K562 (cell line): ENCODE measurements around the gene NOTCH1. TPM values are rescaled to one million over a fixed set of nuclear protein-coding genes. Genes with fewer than 3 reads are reported as not detected.

Experiments used
- ARID2 ChIP-seq: fragments of 450-650 bp; IDR thresholded peaks from 2 replicates; pipeline ENCODE4 v1.6.1; 2017; ENCODE audit warnings: antibody characterized with exemption, mild to moderate bottlenecking
- FOS ChIP-seq: IDR thresholded peaks from 3 replicates; pipeline ENCODE4 v1.6.1; 2011; ENCODE audit not compliant: insufficient read length; ENCODE audit errors: extremely low read depth
- GABPB1 ChIP-seq: sonication (generic); formaldehyde crosslinking; IDR thresholded peaks from 2 replicates; pipeline ENCODE4 v1.8.0; 2022; ENCODE audit warnings: mild to moderate bottlenecking, missing genetic modification reagents
- NCOA1 ChIP-seq: fragments of 450-650 bp; IDR thresholded peaks from 2 replicates; pipeline ENCODE4 v1.6.1; 2016; ENCODE audit warnings: low read depth
- NFXL1 ChIP-seq: fragments of 450-650 bp; formaldehyde crosslinking; IDR thresholded peaks from 2 replicates; pipeline ENCODE4 v1.4.0; 2021; ENCODE audit warnings: mild to moderate bottlenecking
- RFX7 ChIP-seq: fragments of 250-450 bp; sonication (Bioruptor Pico); IDR thresholded peaks from 2 replicates; pipeline ENCODE4 v1.5.1; 2021; ENCODE audit warnings: mild to moderate bottlenecking
- YBX1 ChIP-seq: fragments of 450-650 bp; IDR thresholded peaks from 2 replicates; pipeline ENCODE4 v1.7.1; 2016; ENCODE audit warnings: mild to moderate bottlenecking
- polyA plus RNA-seq, 8 experiments: library from polyadenylated mRNA; depleted of rRNA in 4 of 8; stranded (reverse) in 5 of 8; unstranded in 3 of 8; fragments of >200 nt; fragmentation: Nextera tagmentation in 2 of 8; fragmentation: Illumina TruSeq in 1 of 8; extraction: Ambion mirVana in 2 of 8; extraction: Trizol in 1 of 8; gene quantifications; 2 replicates each; pipeline versions ENCODE4 v1.2.1 to v1.2.3, GENCODE V29; 2011 to 2014; ENCODE audit warnings: inconsistent platforms in 1 of 8, missing spikeins in 1 of 8
- total RNA-seq, 7 experiments: library from RNA; depleted of rRNA in 6 of 7; stranded (reverse); fragments of >200 nt in 6 of 7; fragmentation: Illumina TruSeq in 2 of 7; extraction: Trizol in 2 of 7; gene quantifications; 2 replicates each; pipeline versions ENCODE4 v1.2.1 to v1.2.3, GENCODE V29; 2011 to 2021; ENCODE audit warnings: low replicate concordance in 1 of 7
- TF ChIP-seq, protein P1 (sequence below): conservative IDR thresholded peaks from 2 replicates; pipeline ENCODE4 v1.6.1; 2011; ENCODE audit warnings: low read depth, mild to moderate bottlenecking, low read length; ENCODE audit not compliant: control insufficient read depth
- TF ChIP-seq, protein P2 (sequence below): fragments of 450-650 bp; IDR thresholded peaks from 2 replicates; pipeline ENCODE4 v1.6.1; 2017; ENCODE audit warnings: mild to moderate bottlenecking, moderate library complexity
- TF ChIP-seq, protein P3 (sequence below): fragments of 450-650 bp; IDR thresholded peaks from 2 replicates; pipeline ENCODE4 v1.6.1; 2016; ENCODE audit warnings: low read depth, mild to moderate bottlenecking, moderate library complexity
- TF ChIP-seq, protein P4 (sequence below), 2 experiments: fragments of 450-650 bp in 1 of 2; IDR thresholded peaks; 2 replicates each; pipeline ENCODE4 v1.6.1; 2011 to 2017; ENCODE audit warnings: low read depth in 2 of 2, antibody characterized with exemption in 1 of 2, borderline replicate concordance in 1 of 2, low read length in 1 of 2, mild to moderate bottlenecking in 1 of 2, mixed read lengths in 1 of 2; ENCODE audit not compliant: control insufficient read depth in 1 of 2
- TF ChIP-seq, protein P5 (sequence below): fragments of 450-650 bp; formaldehyde crosslinking; IDR thresholded peaks from 2 replicates; pipeline ENCODE4 v1.4.0; 2020; ENCODE audit warnings: mild to moderate bottlenecking, mixed read lengths

The NOTCH1 gene
- total and polyA plus RNA-seq, 9 of the 15 experiments (the other 6 are each of a cell fraction or from before 2014, with no cell fraction given), result 0.03 to 31.4 (median 2.3) TPM

DNA sequence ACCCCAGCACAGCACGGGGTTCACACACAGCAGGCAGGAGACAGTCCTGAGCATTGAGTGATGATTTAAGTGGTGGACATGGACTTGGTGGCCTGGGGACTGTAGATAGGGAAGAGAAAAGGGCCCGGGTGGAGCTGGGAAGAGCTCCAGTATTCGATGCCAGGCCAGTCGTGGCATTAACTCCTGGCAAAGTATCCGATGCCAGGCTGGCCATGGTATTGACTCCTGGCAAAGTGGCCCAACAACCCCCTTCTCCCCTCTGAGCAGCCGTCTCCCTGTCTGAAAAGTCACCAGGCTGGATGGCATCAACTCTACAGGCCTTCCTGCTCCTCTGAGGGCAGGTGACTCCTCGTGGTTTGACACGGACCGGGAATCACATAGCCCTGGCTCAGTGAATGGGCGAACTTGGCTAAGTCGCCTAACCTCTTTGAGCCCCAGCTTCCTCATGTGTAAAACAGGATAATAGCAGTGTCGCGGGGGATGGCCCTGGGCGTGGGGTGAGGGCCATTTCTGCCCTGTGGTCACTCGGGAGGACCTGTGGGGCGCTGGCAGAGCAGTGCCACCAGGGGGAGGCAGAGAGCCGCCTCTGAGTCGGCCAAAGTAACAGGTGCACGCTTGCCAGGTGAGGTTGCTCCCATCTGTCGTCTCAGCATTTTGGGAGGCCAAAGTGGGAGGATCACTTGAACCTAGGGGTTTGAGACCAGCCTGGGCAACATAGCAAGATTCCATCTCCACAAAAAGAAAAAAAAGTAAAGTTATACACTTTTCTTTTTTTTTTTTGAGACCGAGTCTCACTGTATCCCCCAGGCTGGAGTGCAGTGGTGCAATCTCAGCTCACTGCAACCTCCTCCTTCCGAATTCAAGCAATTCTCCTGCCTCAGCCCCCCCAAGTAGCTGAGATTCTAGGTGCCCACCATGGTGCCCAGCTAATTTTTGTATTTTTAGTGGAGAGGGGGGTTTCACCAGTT lies 57.3 kb downstream of the NOTCH1 start (continued):
- no peak for TF ChIP-seq RFX7 (CRISPR knock-in tag)
- TF ChIP-seq, protein P1, sequence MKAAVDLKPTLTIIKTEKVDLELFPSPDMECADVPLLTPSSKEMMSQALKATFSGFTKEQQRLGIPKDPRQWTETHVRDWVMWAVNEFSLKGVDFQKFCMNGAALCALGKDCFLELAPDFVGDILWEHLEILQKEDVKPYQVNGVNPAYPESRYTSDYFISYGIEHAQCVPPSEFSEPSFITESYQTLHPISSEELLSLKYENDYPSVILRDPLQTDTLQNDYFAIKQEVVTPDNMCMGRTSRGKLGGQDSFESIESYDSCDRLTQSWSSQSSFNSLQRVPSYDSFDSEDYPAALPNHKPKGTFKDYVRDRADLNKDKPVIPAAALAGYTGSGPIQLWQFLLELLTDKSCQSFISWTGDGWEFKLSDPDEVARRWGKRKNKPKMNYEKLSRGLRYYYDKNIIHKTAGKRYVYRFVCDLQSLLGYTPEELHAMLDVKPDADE, result no peak
- TF ChIP-seq, protein P2, sequence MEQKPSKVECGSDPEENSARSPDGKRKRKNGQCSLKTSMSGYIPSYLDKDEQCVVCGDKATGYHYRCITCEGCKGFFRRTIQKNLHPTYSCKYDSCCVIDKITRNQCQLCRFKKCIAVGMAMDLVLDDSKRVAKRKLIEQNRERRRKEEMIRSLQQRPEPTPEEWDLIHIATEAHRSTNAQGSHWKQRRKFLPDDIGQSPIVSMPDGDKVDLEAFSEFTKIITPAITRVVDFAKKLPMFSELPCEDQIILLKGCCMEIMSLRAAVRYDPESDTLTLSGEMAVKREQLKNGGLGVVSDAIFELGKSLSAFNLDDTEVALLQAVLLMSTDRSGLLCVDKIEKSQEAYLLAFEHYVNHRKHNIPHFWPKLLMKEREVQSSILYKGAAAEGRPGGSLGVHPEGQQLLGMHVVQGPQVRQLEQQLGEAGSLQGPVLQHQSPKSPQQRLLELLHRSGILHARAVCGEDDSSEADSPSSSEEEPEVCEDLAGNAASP, result no peak
- no peak for TF ChIP-seq NFXL1 (CRISPR knock-in tag)
- TF ChIP-seq, protein P3, sequence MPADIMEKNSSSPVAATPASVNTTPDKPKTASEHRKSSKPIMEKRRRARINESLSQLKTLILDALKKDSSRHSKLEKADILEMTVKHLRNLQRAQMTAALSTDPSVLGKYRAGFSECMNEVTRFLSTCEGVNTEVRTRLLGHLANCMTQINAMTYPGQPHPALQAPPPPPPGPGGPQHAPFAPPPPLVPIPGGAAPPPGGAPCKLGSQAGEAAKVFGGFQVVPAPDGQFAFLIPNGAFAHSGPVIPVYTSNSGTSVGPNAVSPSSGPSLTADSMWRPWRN, result no peak
- no peak for TF ChIP-seq NCOA1
- TF ChIP-seq, protein P4, sequence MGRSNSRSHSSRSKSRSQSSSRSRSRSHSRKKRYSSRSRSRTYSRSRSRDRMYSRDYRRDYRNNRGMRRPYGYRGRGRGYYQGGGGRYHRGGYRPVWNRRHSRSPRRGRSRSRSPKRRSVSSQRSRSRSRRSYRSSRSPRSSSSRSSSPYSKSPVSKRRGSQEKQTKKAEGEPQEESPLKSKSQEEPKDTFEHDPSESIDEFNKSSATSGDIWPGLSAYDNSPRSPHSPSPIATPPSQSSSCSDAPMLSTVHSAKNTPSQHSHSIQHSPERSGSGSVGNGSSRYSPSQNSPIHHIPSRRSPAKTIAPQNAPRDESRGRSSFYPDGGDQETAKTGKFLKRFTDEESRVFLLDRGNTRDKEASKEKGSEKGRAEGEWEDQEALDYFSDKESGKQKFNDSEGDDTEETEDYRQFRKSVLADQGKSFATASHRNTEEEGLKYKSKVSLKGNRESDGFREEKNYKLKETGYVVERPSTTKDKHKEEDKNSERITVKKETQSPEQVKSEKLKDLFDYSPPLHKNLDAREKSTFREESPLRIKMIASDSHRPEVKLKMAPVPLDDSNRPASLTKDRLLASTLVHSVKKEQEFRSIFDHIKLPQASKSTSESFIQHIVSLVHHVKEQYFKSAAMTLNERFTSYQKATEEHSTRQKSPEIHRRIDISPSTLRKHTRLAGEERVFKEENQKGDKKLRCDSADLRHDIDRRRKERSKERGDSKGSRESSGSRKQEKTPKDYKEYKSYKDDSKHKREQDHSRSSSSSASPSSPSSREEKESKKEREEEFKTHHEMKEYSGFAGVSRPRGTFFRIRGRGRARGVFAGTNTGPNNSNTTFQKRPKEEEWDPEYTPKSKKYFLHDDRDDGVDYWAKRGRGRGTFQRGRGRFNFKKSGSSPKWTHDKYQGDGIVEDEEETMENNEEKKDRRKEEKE (IDR thresholded peaks at IDR 0.05; ENCODE audit: borderline replicate concordance in 1 of 2, control insufficient read depth in 1 of 2, low read depth in 2 of 2, low read length in 1 of 2), result no peak
- peak; percentile 93 for TF ChIP-seq ARID2
- no peak for TF ChIP-seq YBX1
- no peak for TF ChIP-seq FOS
- TF ChIP-seq, protein P5, sequence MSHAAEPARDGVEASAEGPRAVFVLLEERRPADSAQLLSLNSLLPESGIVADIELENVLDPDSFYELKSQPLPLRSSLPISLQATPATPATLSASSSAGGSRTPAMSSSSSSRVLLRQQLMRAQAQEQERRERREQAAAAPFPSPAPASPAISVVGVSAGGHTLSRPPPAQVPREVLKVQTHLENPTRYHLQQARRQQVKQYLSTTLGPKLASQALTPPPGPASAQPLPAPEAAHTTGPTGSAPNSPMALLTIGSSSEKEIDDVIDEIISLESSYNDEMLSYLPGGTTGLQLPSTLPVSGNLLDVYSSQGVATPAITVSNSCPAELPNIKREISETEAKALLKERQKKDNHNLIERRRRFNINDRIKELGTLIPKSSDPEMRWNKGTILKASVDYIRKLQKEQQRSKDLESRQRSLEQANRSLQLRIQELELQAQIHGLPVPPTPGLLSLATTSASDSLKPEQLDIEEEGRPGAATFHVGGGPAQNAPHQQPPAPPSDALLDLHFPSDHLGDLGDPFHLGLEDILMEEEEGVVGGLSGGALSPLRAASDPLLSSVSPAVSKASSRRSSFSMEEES (CRISPR knock-in tag), result no peak
- TF ChIP-seq GABPB1 (CRISPR knock-in tag), result 0 out of 2 replicates have a peak, but pooled peaks have one; percentile 22
